GM23338 (cell line): Measurements from ENCODE around the gene HOMER1. TPM values are rescaled to one million over a fixed set of nuclear protein-coding genes. Genes with fewer than 3 reads are reported as not detected.

Source experiments
- ATAC-seq: fragments of 200-7000 bp; cut with Tn5 transposase; 3 replicates; pipeline ENCODE4 v1.9.1; 2020
- DNase-seq: peaks from one replicate; pipeline ENCODE4 v3.0.0-alpha.2; 2015; ENCODE audit warnings: low spot score
- H2AFZ ChIP-seq: fragments of 200-600 bp; sonication (generic); 2 replicates; pipeline ENCODE4 v1.8.0; 2016; ENCODE audit warnings: antibody characterized with exemption, mild to moderate bottlenecking, moderate library complexity
- H3F3A ChIP-seq: fragments of 200-600 bp; sonication (generic); replicated peaks from 2 replicates; pipeline ENCODE4 v1.8.0; 2017; ENCODE audit warnings: antibody characterized with exemption, mixed run types, low read depth
- H3K27ac ChIP-seq: fragments of 200-600 bp; sonication (generic); 2 replicates; pipeline ENCODE4 v1.6.1; 2016; ENCODE audit warnings: low read depth
- H3K27me3 ChIP-seq: fragments of 200-600 bp; sonication (generic); 2 replicates; pipeline ENCODE4 v1.8.0; 2016; ENCODE audit warnings: mild to moderate bottlenecking, mixed run types, moderate library complexity; ENCODE audit not compliant: insufficient read depth
- H3K36me3 ChIP-seq: fragments of 200-600 bp; sonication (generic); 2 replicates; pipeline ENCODE4 v1.8.0; 2016; ENCODE audit warnings: mild to moderate bottlenecking; ENCODE audit not compliant: insufficient read depth
- H3K4me1 ChIP-seq: fragments of 200-600 bp; sonication (generic); 2 replicates; pipeline ENCODE4 v1.8.0; 2016; ENCODE audit warnings: mild to moderate bottlenecking, moderate library complexity; ENCODE audit not compliant: insufficient read depth
- H3K4me2 ChIP-seq: fragments of 200-600 bp; sonication (generic); 2 replicates; pipeline ENCODE4 v1.7.1; 2017; ENCODE audit warnings: mixed run types
- H3K4me3 ChIP-seq: fragments of 200-600 bp; sonication (generic); 2 replicates; pipeline ENCODE4 v1.6.1; 2016; ENCODE audit warnings: mixed run types
- H3K79me2 ChIP-seq: fragments of 200-600 bp; sonication (generic); replicated peaks from 2 replicates; pipeline ENCODE4 v1.8.0; 2017; ENCODE audit warnings: mild to moderate bottlenecking; ENCODE audit not compliant: insufficient read depth
- H3K9me2 ChIP-seq: fragments of 200-600 bp; sonication (generic); 2 replicates; pipeline ENCODE4 v1.8.0; 2017; ENCODE audit not compliant: insufficient read depth
- H4K20me1 ChIP-seq: fragments of 200-600 bp; sonication (generic); replicated peaks from 2 replicates; pipeline ENCODE4 v1.8.0; 2017; ENCODE audit warnings: mild to moderate bottlenecking; ENCODE audit not compliant: insufficient read depth
- H3K27ac Mint-ChIP-seq: 2 replicates; pipeline ENCODE4 v1.8.0; 2020; ENCODE audit warnings: inconsistent platforms, mild to moderate bottlenecking, moderate library complexity, mixed read lengths
- H3K27me3 Mint-ChIP-seq: 3 replicates; pipeline ENCODE4 v1.8.0; 2022; ENCODE audit warnings: low read depth, mild to moderate bottlenecking, moderate library complexity, mixed read lengths, inconsistent platforms; ENCODE audit not compliant: insufficient read depth, poor library complexity
- H3K36me3 Mint-ChIP-seq: 3 replicates; pipeline ENCODE4 v1.8.0; 2021; ENCODE audit warnings: low read depth, mild to moderate bottlenecking, inconsistent platforms, moderate library complexity, mixed read lengths
- H3K4me1 Mint-ChIP-seq: 3 replicates; pipeline ENCODE4 v1.8.0; 2020; ENCODE audit warnings: mild to moderate bottlenecking, inconsistent platforms, mixed read lengths
- H3K4me3 Mint-ChIP-seq: 3 replicates; pipeline ENCODE4 v1.8.0; 2021; ENCODE audit warnings: moderate library complexity, mild to moderate bottlenecking, inconsistent platforms, mixed read lengths
- H3K9me3 Mint-ChIP-seq: 3 replicates; pipeline ENCODE4 v1.8.0; 2020; ENCODE audit warnings: moderate library complexity, mild to moderate bottlenecking, inconsistent platforms, mixed read lengths
- CREB1 ChIP-seq: fragments of 250-450 bp; sonication (Bioruptor Pico); IDR thresholded peaks from 2 replicates; pipeline ENCODE4 v1.5.0; 2020; ENCODE audit warnings: low read depth, mild to moderate bottlenecking, moderate library complexity
- CTCF ChIP-seq, 2 experiments: fragments of 200-600 bp in 1 of 2; sonication (generic) in 1 of 2; conservative IDR thresholded peaks; 2 replicates each; pipeline versions ENCODE4 v1.5.1 to v1.6.1; 2016 to 2017; ENCODE audit warnings: antibody characterized with exemption in 2 of 2, low read depth in 2 of 2, mild to moderate bottlenecking in 2 of 2, moderate library complexity in 1 of 2
- ETS1 ChIP-seq: IDR thresholded peaks from 2 replicates; pipeline ENCODE4 v1.6.1; 2016; ENCODE audit warnings: antibody characterized with exemption
- EZH2 ChIP-seq: fragments of 200-600 bp; sonication (generic); IDR thresholded peaks from one replicate; pipeline ENCODE4 v1.8.0; 2017; ENCODE audit warnings: antibody characterized with exemption, mild to moderate bottlenecking, low read depth; ENCODE audit not compliant: unreplicated experiment
- EZH2phosphoT487 ChIP-seq: fragments of 200-600 bp; sonication (generic); IDR thresholded peaks from one replicate; pipeline ENCODE4 v1.8.1; 2018; ENCODE audit warnings: antibody characterized with exemption; ENCODE audit not compliant: unreplicated experiment
- JUNB ChIP-seq: IDR thresholded peaks from one replicate; pipeline ENCODE4 v1.6.1; 2016; ENCODE audit warnings: antibody characterized with exemption; ENCODE audit not compliant: unreplicated experiment
- NANOG ChIP-seq: IDR thresholded peaks from 2 replicates; pipeline ENCODE4 v1.6.1; 2016; ENCODE audit warnings: antibody characterized with exemption, borderline replicate concordance
- POLR2AphosphoS5 ChIP-seq: IDR thresholded peaks from 2 replicates; pipeline ENCODE4 v1.6.1; 2016; ENCODE audit warnings: antibody characterized with exemption, low read depth
- REST ChIP-seq: IDR thresholded peaks from one replicate; pipeline ENCODE4 v1.6.1; 2018; ENCODE audit warnings: antibody characterized with exemption; ENCODE audit not compliant: unreplicated experiment
- STAT1 ChIP-seq: IDR thresholded peaks from one replicate; pipeline ENCODE4 v1.6.1; 2016; ENCODE audit warnings: antibody characterized with exemption; ENCODE audit not compliant: unreplicated experiment
- ZNF114 ChIP-seq: fragments of 250-450 bp; sonication (Bioruptor Pico); IDR thresholded peaks from 2 replicates; pipeline ENCODE4 v1.5.0; 2020; ENCODE audit warnings: mild to moderate bottlenecking, moderate library complexity
- ZNF331 ChIP-seq: fragments of 250-450 bp; sonication (Bioruptor Pico); IDR thresholded peaks from 2 replicates; pipeline ENCODE4 v1.5.0; 2020; ENCODE audit warnings: low read depth, mild to moderate bottlenecking, moderate library complexity
- polyA plus RNA-seq: library from polyadenylated mRNA; unstranded; fragments of >200 nt; fragmentation: Nextera tagmentation; extraction: Ambion mirVana; gene quantifications from 2 replicates; pipeline ENCODE4 v1.2.1, GENCODE V29; 2016
- total RNA-seq: library from RNA; depleted of rRNA; stranded (reverse); fragments of >200 nt; shearing (Covaris generic); gene quantifications from 2 replicates; pipeline ENCODE4 v1.2.3, GENCODE V29; 2014

Gene HOMER1
- total and polyA plus RNA-seq, 2 experiments from 2014 or later: 45.1 to 80.3 TPM

- no peaks in the 10 kb centered on the region for H3K9me3 Mint-ChIP-seq
- H3K4me1 ChIP-seq: peaks cover 14% of the 10 kb centered on the region
- peaks cover 91% of the 10 kb centered on the region for H3K79me2 ChIP-seq
- H4K20me1 ChIP-seq: peaks cover 7% of the 10 kb centered on the region; the same call in 1 of the 2 replicates
- TF ChIP-seq CREB1 (CRISPR knock-in tag) (no peak), EZH2 (no peak), ZNF114 (CRISPR knock-in tag) (no peak), JUNB (no peak), EZH2phosphoT487 (no peak), ETS1 (no peak)
- no peak overlapping the region for H3K27ac Mint-ChIP-seq
- DNase-seq (no peak), ATAC-seq (no peak)
- no peaks in the 10 kb centered on the region for H3K36me3 Mint-ChIP-seq
- H3K4me3 ChIP-seq: no peak overlapping the region
- peaks cover 2% of the 10 kb centered on the region for H3K27me3 Mint-ChIP-seq
- no peaks in the 10 kb centered on the region for H3K27me3 ChIP-seq
- no peak overlapping the region for H3K4me3 Mint-ChIP-seq
- H3K9me2 ChIP-seq: no peaks in the 10 kb centered on the region
- no peak overlapping the region for H2AFZ ChIP-seq
- no peak overlapping the region for H3K27ac ChIP-seq
- H3F3A ChIP-seq: no peaks in the 10 kb centered on the region
- H3K4me1 Mint-ChIP-seq: peaks cover 17% of the 10 kb centered on the region
- H3K36me3 ChIP-seq: no peaks in the 10 kb centered on the region
- H3K4me2 ChIP-seq: no peak overlapping the region
Measured at GRCh38 chr5:79464278-79464677, 49.7 kb downstream of the HOMER1 start.

GRCh38 chr5:79459626-79460025, 54.3 kb downstream of the HOMER1 start:
- H4K20me1 ChIP-seq: peaks cover 12% of the 10 kb centered on the region; the same call in 1 of the 2 replicates
- no peak for ATAC-seq
- peaks cover 14% of the 10 kb centered on the region for H3K4me1 ChIP-seq
- no peaks in the 10 kb centered on the region for H3F3A ChIP-seq
- no peak overlapping the region for H2AFZ ChIP-seq
- H3K27ac ChIP-seq: no peak overlapping the region
- H3K9me3 Mint-ChIP-seq: no peaks in the 10 kb centered on the region
- H3K9me2 ChIP-seq: no peaks in the 10 kb centered on the region
- H3K4me3 ChIP-seq: no peak overlapping the region
- no peak overlapping the region for H3K4me3 Mint-ChIP-seq
- no peak overlapping the region for H3K27ac Mint-ChIP-seq
- no peaks in the 10 kb centered on the region for H3K36me3 ChIP-seq
- no peaks in the 10 kb centered on the region for H3K27me3 Mint-ChIP-seq
- no peak overlapping the region for H3K4me2 ChIP-seq
- H3K4me1 Mint-ChIP-seq: peaks cover 14% of the 10 kb centered on the region
- no peak for DNase-seq
- H3K36me3 Mint-ChIP-seq: peaks cover 9% of the 10 kb centered on the region; the same call in 2 of the 3 replicates
- H3K79me2 ChIP-seq: peaks cover 72% of the 10 kb centered on the region
- H3K27me3 ChIP-seq: no peaks in the 10 kb centered on the region
- TF ChIP-seq REST: no peak
- no peak for TF ChIP-seq CREB1 (CRISPR knock-in tag)
- TF ChIP-seq STAT1: no peak
- TF ChIP-seq NANOG: no peak
- TF ChIP-seq EZH2: no peak
- TF ChIP-seq POLR2AphosphoS5: no peak
- TF ChIP-seq CTCF (conservative IDR thresholded peaks at IDR 0.05; ENCODE audit: low read depth in 2 of 2): no peak
- no peak for TF ChIP-seq ETS1
- TF ChIP-seq ZNF331 (CRISPR knock-in tag): no peak
- no peak for TF ChIP-seq ZNF114 (CRISPR knock-in tag)
